Measurements from ENCODE around the gene SCG3.

DNA sequence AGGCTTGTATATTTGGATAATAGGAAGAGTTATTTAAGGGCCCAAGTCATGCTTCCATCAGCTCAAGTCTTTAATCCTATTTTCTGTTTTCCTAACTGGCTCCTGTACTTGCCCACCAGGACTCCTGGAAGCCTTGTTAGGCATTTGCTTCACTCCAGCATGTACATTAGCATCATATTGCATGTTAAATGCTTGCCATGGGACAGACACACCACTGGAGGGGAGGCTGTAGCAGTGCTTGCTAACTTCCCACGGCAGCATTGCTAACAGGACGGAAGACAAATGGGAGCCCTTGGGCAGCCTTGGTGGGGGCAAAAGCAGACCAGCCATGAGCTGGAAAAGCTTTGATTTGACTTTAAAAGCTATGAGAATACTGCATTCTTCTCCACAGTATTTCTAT, 76.1 kb downstream of the SCG3 start:
- TF ChIP-seq, protein P1, sequence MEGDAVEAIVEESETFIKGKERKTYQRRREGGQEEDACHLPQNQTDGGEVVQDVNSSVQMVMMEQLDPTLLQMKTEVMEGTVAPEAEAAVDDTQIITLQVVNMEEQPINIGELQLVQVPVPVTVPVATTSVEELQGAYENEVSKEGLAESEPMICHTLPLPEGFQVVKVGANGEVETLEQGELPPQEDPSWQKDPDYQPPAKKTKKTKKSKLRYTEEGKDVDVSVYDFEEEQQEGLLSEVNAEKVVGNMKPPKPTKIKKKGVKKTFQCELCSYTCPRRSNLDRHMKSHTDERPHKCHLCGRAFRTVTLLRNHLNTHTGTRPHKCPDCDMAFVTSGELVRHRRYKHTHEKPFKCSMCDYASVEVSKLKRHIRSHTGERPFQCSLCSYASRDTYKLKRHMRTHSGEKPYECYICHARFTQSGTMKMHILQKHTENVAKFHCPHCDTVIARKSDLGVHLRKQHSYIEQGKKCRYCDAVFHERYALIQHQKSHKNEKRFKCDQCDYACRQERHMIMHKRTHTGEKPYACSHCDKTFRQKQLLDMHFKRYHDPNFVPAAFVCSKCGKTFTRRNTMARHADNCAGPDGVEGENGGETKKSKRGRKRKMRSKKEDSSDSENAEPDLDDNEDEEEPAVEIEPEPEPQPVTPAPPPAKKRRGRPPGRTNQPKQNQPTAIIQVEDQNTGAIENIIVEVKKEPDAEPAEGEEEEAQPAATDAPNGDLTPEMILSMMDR (IDR thresholded peaks at IDR 0.05; ENCODE audit: low read length): no peak
- no peak for TF ChIP-seq EZH2 (IDR thresholded peaks at IDR 0.05; ENCODE audit: borderline replicate concordance, low read length)
